Activated naive CD8-positive, alpha-beta T cell (primary cell): ENCODE results near the gene ST8SIA5.

Experiments
- H3K27ac Mint-ChIP-seq: one replicate; pipeline ENCODE4 v1.8.0; 2021; ENCODE audit warnings: mixed read lengths
- H3K27me3 Mint-ChIP-seq: one replicate; pipeline ENCODE4 v1.8.0; 2021; ENCODE audit warnings: mixed read lengths
- H3K36me3 Mint-ChIP-seq: one replicate; pipeline ENCODE4 v1.8.0; 2021; ENCODE audit warnings: mixed read lengths
- H3K4me1 Mint-ChIP-seq: one replicate; pipeline ENCODE4 v1.8.0; 2021; ENCODE audit warnings: low read depth, mixed read lengths
- H3K4me3 Mint-ChIP-seq: one replicate; pipeline ENCODE4 v1.8.0; 2021; ENCODE audit warnings: mild to moderate bottlenecking, mixed read lengths
- H3K9me3 Mint-ChIP-seq: one replicate; pipeline ENCODE4 v1.8.0; 2021; ENCODE audit warnings: low read depth, mixed read lengths

Gene ST8SIA5

DNA sequence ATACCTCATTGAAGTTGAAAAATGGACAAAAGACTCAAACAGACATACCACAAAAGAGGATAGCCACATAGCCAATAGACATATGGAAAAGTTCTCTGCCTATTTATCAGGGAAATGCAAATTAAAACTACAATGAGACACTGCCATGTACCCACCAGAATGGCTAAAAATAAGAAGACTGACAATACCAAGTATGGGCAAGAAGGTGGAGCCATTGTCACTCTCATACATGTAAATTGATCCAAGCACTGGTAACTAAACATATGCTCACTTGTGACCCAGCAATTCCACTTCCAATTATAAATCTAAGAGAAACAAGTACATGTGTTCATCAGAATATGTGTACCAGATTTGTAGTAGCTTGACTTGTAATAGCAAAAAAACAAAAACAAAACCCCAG is 104.5 kb downstream of the ST8SIA5 start:
- no peaks in the 10 kb centered on the region for H3K4me1 Mint-ChIP-seq
- H3K36me3 Mint-ChIP-seq = no peaks in the 10 kb centered on the region

DNA sequence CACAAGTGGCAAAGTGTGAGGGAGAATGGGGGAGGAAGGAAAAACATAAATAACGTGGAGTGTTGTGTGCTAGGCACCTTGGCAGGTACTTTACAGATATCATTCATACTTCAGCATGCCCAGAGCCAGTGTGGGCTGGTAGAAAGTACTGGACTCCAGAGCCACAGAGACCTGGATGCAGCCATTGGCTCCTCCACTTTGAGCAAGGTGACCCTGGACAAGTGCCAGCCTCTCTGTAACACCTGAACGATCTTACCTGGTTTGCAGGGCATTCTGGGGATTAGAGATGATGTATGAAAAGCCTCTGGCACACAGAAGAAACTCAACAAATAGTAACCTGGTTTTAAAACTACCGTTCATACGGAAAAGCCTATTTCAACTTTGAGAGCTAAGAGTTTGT is 106.2 kb downstream of the ST8SIA5 start:
- Mint-ChIP-seq H3K4me3 (no peak overlapping the region), H3K27ac (no peak overlapping the region), H3K4me1 (no peaks in the 10 kb centered on the region), H3K36me3 (no peaks in the 10 kb centered on the region), H3K9me3 (no peaks in the 10 kb centered on the region), H3K27me3 (no peaks in the 10 kb centered on the region)

More for the DNA sequence above, 104.5 kb downstream of the ST8SIA5 start:
- H3K4me3 Mint-ChIP-seq = no peak overlapping the region
- H3K9me3 Mint-ChIP-seq = no peaks in the 10 kb centered on the region
- H3K27me3 Mint-ChIP-seq = no peaks in the 10 kb centered on the region
- no peak overlapping the region for H3K27ac Mint-ChIP-seq

GRCh38 chr18:46649071-46649862 is 107.6 kb downstream of the ST8SIA5 start:
- Mint-ChIP-seq H3K36me3 (no peaks in the 10 kb centered on the region), H3K4me1 (no peaks in the 10 kb centered on the region), H3K27me3 (no peaks in the 10 kb centered on the region), H3K9me3 (no peaks in the 10 kb centered on the region), H3K4me3 (no peak overlapping the region), H3K27ac (no peak overlapping the region)

DNA sequence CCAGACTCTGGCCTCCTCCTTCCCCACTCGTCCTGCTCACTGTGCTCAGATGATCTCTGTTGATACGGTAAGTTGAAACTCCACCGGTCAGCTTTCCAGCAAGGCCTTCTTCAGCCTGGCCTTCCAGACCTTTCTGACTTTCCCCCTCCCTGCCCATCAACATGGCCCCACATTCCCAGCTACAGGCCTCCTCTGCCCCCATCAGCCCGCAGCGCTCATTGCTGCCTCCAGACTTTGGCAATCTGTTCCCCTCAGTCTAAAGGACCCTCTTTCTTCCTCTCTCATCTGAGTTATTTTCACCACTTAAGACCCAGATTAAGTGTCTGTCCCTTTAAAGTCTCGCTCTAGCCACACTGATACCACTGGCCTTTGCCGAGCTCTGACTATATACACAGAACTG is 110.4 kb downstream of the ST8SIA5 start:
- H3K4me1 Mint-ChIP-seq = no peaks in the 10 kb centered on the region
- no peaks in the 10 kb centered on the region for H3K36me3 Mint-ChIP-seq
- no peak overlapping the region for H3K4me3 Mint-ChIP-seq
- H3K27me3 Mint-ChIP-seq = no peaks in the 10 kb centered on the region
- H3K27ac Mint-ChIP-seq = no peak overlapping the region
- no peaks in the 10 kb centered on the region for H3K9me3 Mint-ChIP-seq

GRCh38 chr18:46642561-46642960 is 114.3 kb downstream of the ST8SIA5 start:
- peaks cover 3% of the 10 kb centered on the region for H3K9me3 Mint-ChIP-seq

DNA sequence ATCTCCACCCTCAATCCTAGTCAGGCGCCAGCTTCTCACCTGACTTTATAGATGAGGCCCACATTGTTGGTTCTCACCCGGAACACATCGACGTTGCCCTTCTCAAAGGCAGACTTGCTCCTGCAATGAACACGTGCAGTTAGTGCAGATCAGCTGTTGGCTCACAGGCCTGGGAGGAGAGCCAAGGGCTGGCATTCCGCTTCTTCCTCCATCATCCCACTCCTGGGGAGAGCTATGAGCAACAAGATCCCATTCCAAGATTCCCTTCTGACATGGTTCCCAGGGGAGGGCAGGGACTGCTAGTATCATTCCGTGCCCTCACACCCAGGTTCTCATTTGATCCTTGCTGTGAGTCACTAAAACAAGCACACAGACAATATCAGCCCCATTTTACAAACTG is 114.9 kb downstream of the ST8SIA5 start:
- Mint-ChIP-seq H3K4me3 (no peak overlapping the region), H3K9me3 (peaks cover 4% of the 10 kb centered on the region), H3K27ac (no peak overlapping the region)

More at GRCh38 chr18:46642561-46642960, 114.3 kb downstream of the ST8SIA5 start:
- Mint-ChIP-seq H3K4me1 (no peaks in the 10 kb centered on the region), H3K27ac (no peak overlapping the region), H3K4me3 (no peak overlapping the region), H3K27me3 (no peaks in the 10 kb centered on the region), H3K36me3 (no peaks in the 10 kb centered on the region)

GRCh38 chr18:46639386-46639785 is 117.5 kb downstream of the ST8SIA5 start:
- Mint-ChIP-seq H3K36me3 (no peaks in the 10 kb centered on the region), H3K9me3 (peaks cover 4% of the 10 kb centered on the region), H3K4me1 (no peaks in the 10 kb centered on the region), H3K27ac (no peak overlapping the region), H3K27me3 (no peaks in the 10 kb centered on the region), H3K4me3 (no peak overlapping the region)

More for the DNA sequence above, 114.9 kb downstream of the ST8SIA5 start:
- no peaks in the 10 kb centered on the region for H3K4me1 Mint-ChIP-seq
- H3K27me3 Mint-ChIP-seq = no peaks in the 10 kb centered on the region
- no peaks in the 10 kb centered on the region for H3K36me3 Mint-ChIP-seq

- Mint-ChIP-seq H3K27ac (no peak overlapping the region), H3K27me3 (peaks cover 1% of the 10 kb centered on the region)
These were observed 120.7 kb downstream of the ST8SIA5 start for GRCh38 chr18:46636040-46636630.

DNA sequence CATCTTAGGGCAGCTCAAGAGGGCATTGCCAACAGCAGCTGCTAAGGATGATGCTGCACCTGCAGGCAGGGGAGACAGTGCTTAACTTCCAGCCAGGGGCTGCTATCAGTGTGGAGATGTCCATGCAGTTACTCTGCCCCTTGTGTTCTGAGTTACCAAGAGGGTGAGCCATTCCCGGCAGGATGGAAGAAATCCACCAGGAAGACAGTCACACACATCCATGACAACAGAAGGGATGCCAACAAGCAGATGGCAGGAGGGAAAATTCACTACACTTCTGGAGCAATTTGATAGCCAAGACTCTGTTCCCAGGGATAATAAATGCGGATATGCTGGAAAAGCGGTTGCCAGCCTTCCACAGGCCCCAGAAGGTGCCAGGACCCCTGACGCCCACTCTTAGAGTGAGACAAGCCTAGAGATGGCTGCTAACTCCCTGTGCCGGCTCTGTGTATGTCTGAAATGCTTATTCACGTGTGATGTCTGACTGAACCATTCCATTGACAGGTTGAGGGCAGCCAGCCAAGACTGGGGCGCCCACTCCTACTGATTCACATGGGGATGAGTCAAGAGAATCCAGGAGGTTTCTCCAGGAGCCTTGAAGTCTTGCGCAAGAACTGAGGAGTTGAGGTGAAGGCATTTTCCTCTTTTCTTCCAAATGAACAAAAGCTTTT is 124.3 kb downstream of the ST8SIA5 start:
- Mint-ChIP-seq H3K27ac (no peak overlapping the region), H3K27me3 (peaks cover 1% of the 10 kb centered on the region), H3K4me1 (peaks cover 5% of the 10 kb centered on the region), H3K9me3 (peaks cover 1% of the 10 kb centered on the region), H3K4me3 (no peak overlapping the region), H3K36me3 (no peaks in the 10 kb centered on the region)

More at GRCh38 chr18:46636040-46636630, 120.7 kb downstream of the ST8SIA5 start:
- Mint-ChIP-seq H3K4me1 (no peaks in the 10 kb centered on the region), H3K36me3 (no peaks in the 10 kb centered on the region), H3K4me3 (no peak overlapping the region), H3K9me3 (peaks cover 4% of the 10 kb centered on the region)

DNA sequence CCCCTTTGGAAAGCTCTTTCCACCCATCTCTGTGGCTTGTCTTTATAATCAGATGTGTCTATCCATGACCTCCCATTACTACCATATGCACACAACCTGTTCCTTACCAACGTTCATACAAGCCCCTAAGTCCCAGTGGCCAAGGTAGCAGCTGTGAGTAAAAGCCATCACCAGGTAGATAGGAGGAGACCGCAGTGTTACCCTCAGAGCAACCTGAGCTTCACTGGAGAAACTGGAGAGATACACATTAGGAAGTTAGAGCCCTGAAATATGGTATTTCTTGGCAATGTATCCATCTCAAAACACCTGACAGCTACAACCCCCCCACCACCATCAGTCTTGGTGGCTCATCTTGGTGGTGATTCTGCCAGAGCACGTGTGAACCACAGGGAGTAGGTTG is 125.9 kb downstream of the ST8SIA5 start:
- peaks cover 1% of the 10 kb centered on the region for H3K27me3 Mint-ChIP-seq
- no peaks in the 10 kb centered on the region for H3K36me3 Mint-ChIP-seq
- H3K4me3 Mint-ChIP-seq = no peak overlapping the region
- peaks cover 5% of the 10 kb centered on the region for H3K4me1 Mint-ChIP-seq
- H3K27ac Mint-ChIP-seq = no peak overlapping the region
- H3K9me3 Mint-ChIP-seq = no peaks in the 10 kb centered on the region

DNA sequence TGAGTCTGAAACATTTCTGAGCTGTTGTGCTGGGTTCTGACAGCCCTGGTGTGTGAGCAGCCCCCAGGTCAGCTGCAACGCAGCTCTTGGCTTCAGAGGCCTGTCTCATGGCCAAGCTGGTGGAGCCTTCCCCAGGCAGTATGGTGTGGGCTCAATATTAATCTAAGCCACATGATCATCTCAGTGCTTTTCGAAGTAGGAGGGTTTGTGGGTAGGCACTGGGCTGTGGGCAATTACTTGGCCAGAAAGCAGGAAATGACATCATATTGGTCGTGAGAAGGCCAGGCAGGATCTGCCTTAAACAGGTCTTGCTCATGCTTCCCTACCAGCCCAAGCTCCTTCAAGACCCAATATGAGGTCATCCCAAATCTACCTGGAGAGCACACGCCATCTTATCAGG is 126.7 kb downstream of the ST8SIA5 start:
- Mint-ChIP-seq H3K9me3 (no peaks in the 10 kb centered on the region), H3K27ac (no peak overlapping the region), H3K4me1 (peaks cover 8% of the 10 kb centered on the region), H3K4me3 (no peak overlapping the region), H3K27me3 (peaks cover 1% of the 10 kb centered on the region), H3K36me3 (no peaks in the 10 kb centered on the region)

DNA sequence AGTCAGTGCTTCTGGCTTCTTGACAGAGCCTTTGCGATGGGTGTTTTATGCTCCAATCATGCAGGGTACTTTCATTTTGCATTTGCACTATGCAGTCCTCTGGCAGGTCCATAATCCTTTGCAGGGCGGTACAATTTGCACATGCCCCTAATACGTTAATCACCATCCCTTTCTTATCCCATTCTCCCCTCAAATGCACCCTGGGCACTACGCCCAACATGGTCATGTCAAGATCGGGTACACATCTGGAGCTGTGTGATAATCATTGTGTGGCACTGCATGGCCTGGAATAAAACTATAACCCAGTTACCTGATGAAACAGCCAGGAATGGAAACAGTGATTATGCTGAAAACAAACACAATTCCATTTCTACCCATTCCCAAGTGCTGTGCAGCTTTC is 127.5 kb downstream of the ST8SIA5 start:
- Mint-ChIP-seq H3K9me3 (no peaks in the 10 kb centered on the region), H3K4me1 (peaks cover 13% of the 10 kb centered on the region), H3K27me3 (peaks cover 1% of the 10 kb centered on the region), H3K27ac (no peak overlapping the region), H3K4me3 (no peak overlapping the region), H3K36me3 (no peaks in the 10 kb centered on the region)

- Mint-ChIP-seq H3K27me3 (peaks cover 1% of the 10 kb centered on the region), H3K36me3 (no peaks in the 10 kb centered on the region), H3K4me3 (no peak overlapping the region), H3K9me3 (no peaks in the 10 kb centered on the region), H3K27ac (no peak overlapping the region), H3K4me1 (peaks cover 24% of the 10 kb centered on the region)
These were observed 128.6 kb downstream of the ST8SIA5 start for GRCh38 chr18:46628206-46628605.

DNA sequence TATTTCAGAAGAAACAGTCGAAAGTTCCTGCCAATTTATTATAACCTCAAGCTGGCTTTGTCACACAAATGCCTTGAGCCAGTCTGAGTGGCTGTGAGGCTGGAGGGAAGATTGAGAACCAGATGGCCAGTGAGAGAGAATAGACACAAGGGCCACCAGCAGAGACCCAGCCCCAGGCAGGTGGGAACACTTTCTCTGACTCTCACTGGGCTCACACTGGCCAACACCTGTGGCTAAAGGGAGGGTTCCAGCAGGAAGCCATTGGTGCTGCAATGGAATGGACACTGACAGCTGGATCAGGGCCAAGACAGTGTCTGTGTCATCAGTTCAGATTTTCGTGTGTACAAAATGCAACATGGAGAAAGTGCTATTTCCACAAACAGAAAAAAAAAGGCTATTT is 129.7 kb downstream of the ST8SIA5 start:
- peaks cover 33% of the 10 kb centered on the region for H3K4me1 Mint-ChIP-seq
- H3K4me3 Mint-ChIP-seq = no peak overlapping the region
- H3K36me3 Mint-ChIP-seq = no peaks in the 10 kb centered on the region

DNA sequence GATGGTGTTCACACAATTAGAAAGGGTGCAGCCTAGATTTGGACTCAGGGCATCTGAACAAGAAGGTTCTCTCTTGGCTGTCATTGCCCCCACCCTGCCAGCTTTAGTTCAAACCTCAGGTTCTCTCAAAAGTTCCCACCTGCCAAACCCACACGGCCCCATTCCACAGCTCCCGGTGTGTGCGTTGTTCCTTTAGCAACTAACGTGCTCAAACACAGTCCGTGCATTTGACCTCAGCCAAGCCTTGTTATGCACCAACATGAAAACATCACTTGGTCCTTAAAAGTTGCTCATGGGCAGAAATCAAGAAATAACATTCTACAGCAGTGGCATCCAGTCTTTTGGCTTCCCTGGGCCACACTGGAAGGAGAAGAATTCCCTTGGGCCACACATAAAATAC is 131.8 kb downstream of the ST8SIA5 start:
- no peak overlapping the region for H3K27ac Mint-ChIP-seq
- no peaks in the 10 kb centered on the region for H3K9me3 Mint-ChIP-seq
- no peak overlapping the region for H3K4me3 Mint-ChIP-seq
- H3K36me3 Mint-ChIP-seq = no peaks in the 10 kb centered on the region
- no peaks in the 10 kb centered on the region for H3K27me3 Mint-ChIP-seq
- H3K4me1 Mint-ChIP-seq = peaks cover 48% of the 10 kb centered on the region

More for the DNA sequence above, 129.7 kb downstream of the ST8SIA5 start:
- Mint-ChIP-seq H3K27ac (no peak overlapping the region), H3K9me3 (no peaks in the 10 kb centered on the region), H3K27me3 (peaks cover 1% of the 10 kb centered on the region)
